ENCODE data around the gene RBP3.

RBP3 gene

GRCh38 chr10:47374611-47375536 lies 26.7 kb downstream of the RBP3 start:
- no peaks in the 10 kb centered on the region for H3K27me3 ChIP-seq (replicated peaks)
- in situ Hi-C loops (cut with HindIII; ENCODE audit: low pct_ligation_motif_present, low sequenced_read_pairs) = no loop called here
- no peak overlapping the region for H3K27ac ChIP-seq
- H3K36me3 ChIP-seq (replicated peaks) = no peaks in the 10 kb centered on the region
- no peak for TF ChIP-seq CTCF (IDR thresholded peaks at IDR 0.05; ENCODE audit: low read depth, low read length, missing control alignments)
- DNase-seq = peak; percentile 54
- H3K4me3 ChIP-seq (ENCODE audit: low read depth, low read length) = no peak overlapping the region

- Histone ChIP-seq H3K27me3 (replicated peaks) (no peaks in the 10 kb centered on the region), H3K36me3 (replicated peaks) (no peaks in the 10 kb centered on the region), H3K27ac (no peak overlapping the region), H3K4me3 (ENCODE audit: low read depth, low read length) (no peak overlapping the region)
- no peak for DNase-seq
- in situ Hi-C loops (cut with HindIII; ENCODE audit: low pct_ligation_motif_present, low sequenced_read_pairs) = no loop called here
- no peak for TF ChIP-seq CTCF (IDR thresholded peaks at IDR 0.05; ENCODE audit: low read depth, low read length, missing control alignments)
Measured at GRCh38 chr10:47376522-47377220, 28.5 kb downstream of the RBP3 start.

- Histone ChIP-seq H3K27me3 (replicated peaks) (no peaks in the 10 kb centered on the region), H3K36me3 (replicated peaks) (no peaks in the 10 kb centered on the region), H3K27ac (no peak overlapping the region), H3K4me3 (ENCODE audit: low read depth, low read length) (no peak overlapping the region)
- no peak for TF ChIP-seq CTCF (IDR thresholded peaks at IDR 0.05; ENCODE audit: low read depth, low read length, missing control alignments)
- DNase-seq = no peak
- in situ Hi-C loops (cut with HindIII; ENCODE audit: low pct_ligation_motif_present, low sequenced_read_pairs) = no loop called here
Measured at GRCh38 chr10:47378183-47378510, 30.0 kb downstream of the RBP3 start.

GRCh38 chr10:47378606-47379444 lies 30.7 kb downstream of the RBP3 start:
- H3K36me3 ChIP-seq (replicated peaks) = no peaks in the 10 kb centered on the region
- TF ChIP-seq CTCF (IDR thresholded peaks at IDR 0.05; ENCODE audit: low read depth, low read length, missing control alignments) = no peak
- H3K4me3 ChIP-seq (ENCODE audit: low read depth, low read length) = no peak overlapping the region
- no peaks in the 10 kb centered on the region for H3K27me3 ChIP-seq (replicated peaks)
- in situ Hi-C loops (cut with HindIII; ENCODE audit: low pct_ligation_motif_present, low sequenced_read_pairs) = no loop called here
- no peak for DNase-seq
- no peak overlapping the region for H3K27ac ChIP-seq

- no peak overlapping the region for H3K27ac ChIP-seq
- TF ChIP-seq CTCF (IDR thresholded peaks at IDR 0.05; ENCODE audit: low read depth, low read length, missing control alignments) = no peak
- H3K27me3 ChIP-seq (replicated peaks) = no peaks in the 10 kb centered on the region
- no peaks in the 10 kb centered on the region for H3K36me3 ChIP-seq (replicated peaks)
- no peak overlapping the region for H3K4me3 ChIP-seq (ENCODE audit: low read depth, low read length)
- DNase-seq = no peak
- in situ Hi-C loops (cut with HindIII; ENCODE audit: low pct_ligation_motif_present, low sequenced_read_pairs) = no loop called here
Measured at GRCh38 chr10:47379445-47379785, 31.3 kb downstream of the RBP3 start.
